ENCODE results near the gene TPSG1. TPM values are rescaled to one million over a fixed set of nuclear protein-coding genes. Genes with fewer than 3 reads are reported as not detected.

The TPSG1 gene
- total RNA-seq, 1 donor from 2014 or later: not detected

DNA sequence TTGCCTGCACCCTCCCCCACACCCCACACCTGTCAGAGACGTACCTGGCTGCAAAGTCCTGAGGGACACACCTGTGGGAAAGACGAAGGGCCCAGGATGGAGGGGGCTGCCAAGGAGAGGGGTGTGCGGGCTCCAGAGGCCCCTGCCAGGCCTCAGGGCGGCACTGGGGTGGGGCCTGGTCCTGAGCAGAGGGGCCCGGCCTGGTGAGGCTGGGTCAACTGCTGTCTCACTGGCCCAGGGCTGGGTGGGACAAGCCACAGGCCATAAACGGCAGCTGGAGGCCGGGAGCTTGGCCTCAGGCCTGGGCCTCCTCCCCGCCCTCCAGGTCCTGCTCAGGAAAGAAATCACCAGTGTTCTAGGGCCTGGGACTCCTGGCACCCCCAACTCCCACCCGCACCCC, 510 bp downstream of the TPSG1 start:
- H3K4me3 ChIP-seq: no peak overlapping the region
- no peak overlapping the region for H3K27ac ChIP-seq
- no peaks in the 10 kb centered on the region for H4K20me1 ChIP-seq (ENCODE audit: low read depth)
- H3K36me3 Mint-ChIP-seq: no peaks in the 10 kb centered on the region
- H2AFZ ChIP-seq (replicated peaks): no peak overlapping the region
- H3K4me3 Mint-ChIP-seq: no peak overlapping the region
- no peak overlapping the region for H3K9ac ChIP-seq
- no peak for DNase-seq (ENCODE audit: low spot score)
- no peaks in the 10 kb centered on the region for H3K36me3 ChIP-seq
- no peaks in the 10 kb centered on the region for H3K4me1 ChIP-seq
- no peak overlapping the region for H3K4me2 ChIP-seq
- no peaks in the 10 kb centered on the region for H3K4me1 Mint-ChIP-seq
- no peaks in the 10 kb centered on the region for H3K27me3 ChIP-seq
- H3K9me3 Mint-ChIP-seq: no peaks in the 10 kb centered on the region
- TF ChIP-seq EZH2 (IDR thresholded peaks at IDR 0.05) (no peak), EZH2phosphoT487 (IDR thresholded peaks at IDR 0.05) (no peak)
- TF ChIP-seq, protein P1, sequence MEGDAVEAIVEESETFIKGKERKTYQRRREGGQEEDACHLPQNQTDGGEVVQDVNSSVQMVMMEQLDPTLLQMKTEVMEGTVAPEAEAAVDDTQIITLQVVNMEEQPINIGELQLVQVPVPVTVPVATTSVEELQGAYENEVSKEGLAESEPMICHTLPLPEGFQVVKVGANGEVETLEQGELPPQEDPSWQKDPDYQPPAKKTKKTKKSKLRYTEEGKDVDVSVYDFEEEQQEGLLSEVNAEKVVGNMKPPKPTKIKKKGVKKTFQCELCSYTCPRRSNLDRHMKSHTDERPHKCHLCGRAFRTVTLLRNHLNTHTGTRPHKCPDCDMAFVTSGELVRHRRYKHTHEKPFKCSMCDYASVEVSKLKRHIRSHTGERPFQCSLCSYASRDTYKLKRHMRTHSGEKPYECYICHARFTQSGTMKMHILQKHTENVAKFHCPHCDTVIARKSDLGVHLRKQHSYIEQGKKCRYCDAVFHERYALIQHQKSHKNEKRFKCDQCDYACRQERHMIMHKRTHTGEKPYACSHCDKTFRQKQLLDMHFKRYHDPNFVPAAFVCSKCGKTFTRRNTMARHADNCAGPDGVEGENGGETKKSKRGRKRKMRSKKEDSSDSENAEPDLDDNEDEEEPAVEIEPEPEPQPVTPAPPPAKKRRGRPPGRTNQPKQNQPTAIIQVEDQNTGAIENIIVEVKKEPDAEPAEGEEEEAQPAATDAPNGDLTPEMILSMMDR (IDR thresholded peaks at IDR 0.05): no peak
- H3K79me2 ChIP-seq (ENCODE audit: low read depth): no peaks in the 10 kb centered on the region
- H3K27ac Mint-ChIP-seq: no peak overlapping the region
- H3K9me3 ChIP-seq (ENCODE audit: low read depth): no peaks in the 10 kb centered on the region
- no peaks in the 10 kb centered on the region for H3F3A ChIP-seq (ENCODE audit: low read depth)
- peaks cover 2% of the 10 kb centered on the region for H3K27me3 Mint-ChIP-seq (ENCODE audit: insufficient read depth, low read depth)

DNA sequence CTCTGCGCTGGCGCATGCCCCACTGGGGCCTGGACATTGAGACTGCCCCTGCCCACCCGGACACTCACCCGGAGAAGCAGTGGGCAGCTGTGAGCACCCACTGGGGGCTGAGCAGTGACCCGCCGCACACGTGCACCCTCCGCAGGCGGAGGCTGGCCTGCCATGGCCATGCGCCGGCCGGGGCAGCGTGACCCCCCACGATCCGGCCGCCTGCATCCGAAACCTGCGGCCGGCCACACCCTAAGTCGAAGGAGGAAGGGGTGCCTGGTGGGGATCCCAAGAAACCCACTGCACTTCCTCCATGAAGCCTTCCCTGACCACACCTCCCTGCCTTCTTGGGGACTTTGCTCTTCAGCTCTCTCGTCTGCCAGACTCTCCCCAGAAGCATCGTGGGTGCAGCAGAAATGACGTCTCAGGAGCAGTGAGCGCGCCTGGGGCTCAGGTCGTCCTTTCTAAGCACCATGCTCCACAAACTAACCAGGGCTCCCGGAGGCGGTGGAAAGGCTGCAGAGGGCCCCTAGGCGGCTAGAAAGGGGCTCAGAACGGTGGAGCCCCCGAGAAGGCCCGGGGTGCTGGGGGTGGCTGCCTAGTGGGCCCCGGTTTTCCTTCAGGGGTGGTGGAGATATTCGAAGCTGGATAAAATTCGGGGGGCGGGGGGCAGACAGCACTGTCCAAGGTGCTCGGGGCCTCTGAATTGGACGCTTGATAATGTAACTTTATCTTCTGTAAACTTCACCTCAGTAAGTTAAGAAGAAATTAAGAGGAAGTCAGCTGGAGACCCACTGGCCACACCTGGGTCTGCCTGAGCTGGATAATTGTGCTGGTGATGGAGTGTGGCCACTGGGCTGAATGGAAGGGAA, 1.5 kb downstream of the TPSG1 start:
- H3K4me1 Mint-ChIP-seq: no peaks in the 10 kb centered on the region
- DNase-seq (ENCODE audit: low spot score): no peak
- TF ChIP-seq, protein P1 (IDR thresholded peaks at IDR 0.05): no peak
- TF ChIP-seq EZH2phosphoT487 (IDR thresholded peaks at IDR 0.05) (no peak), EZH2 (IDR thresholded peaks at IDR 0.05) (no peak)
- Histone ChIP-seq H3F3A (ENCODE audit: low read depth) (no peaks in the 10 kb centered on the region), H3K4me2 (no peak overlapping the region), H3K27ac (no peak overlapping the region), H3K36me3 (no peaks in the 10 kb centered on the region), H2AFZ (replicated peaks) (no peak overlapping the region), H4K20me1 (ENCODE audit: low read depth) (no peaks in the 10 kb centered on the region), H3K4me1 (no peaks in the 10 kb centered on the region), H3K27me3 (no peaks in the 10 kb centered on the region), H3K9ac (no peak overlapping the region), H3K79me2 (ENCODE audit: low read depth) (no peaks in the 10 kb centered on the region), H3K4me3 (no peak overlapping the region), H3K9me3 (ENCODE audit: low read depth) (no peaks in the 10 kb centered on the region)
- no peak overlapping the region for H3K4me3 Mint-ChIP-seq
- peak overlapping the region; percentile 89 for H3K27ac Mint-ChIP-seq
- peaks cover 2% of the 10 kb centered on the region for H3K27me3 Mint-ChIP-seq (ENCODE audit: insufficient read depth, low read depth)
- H3K9me3 Mint-ChIP-seq: no peaks in the 10 kb centered on the region
- no peaks in the 10 kb centered on the region for H3K36me3 Mint-ChIP-seq

DNA sequence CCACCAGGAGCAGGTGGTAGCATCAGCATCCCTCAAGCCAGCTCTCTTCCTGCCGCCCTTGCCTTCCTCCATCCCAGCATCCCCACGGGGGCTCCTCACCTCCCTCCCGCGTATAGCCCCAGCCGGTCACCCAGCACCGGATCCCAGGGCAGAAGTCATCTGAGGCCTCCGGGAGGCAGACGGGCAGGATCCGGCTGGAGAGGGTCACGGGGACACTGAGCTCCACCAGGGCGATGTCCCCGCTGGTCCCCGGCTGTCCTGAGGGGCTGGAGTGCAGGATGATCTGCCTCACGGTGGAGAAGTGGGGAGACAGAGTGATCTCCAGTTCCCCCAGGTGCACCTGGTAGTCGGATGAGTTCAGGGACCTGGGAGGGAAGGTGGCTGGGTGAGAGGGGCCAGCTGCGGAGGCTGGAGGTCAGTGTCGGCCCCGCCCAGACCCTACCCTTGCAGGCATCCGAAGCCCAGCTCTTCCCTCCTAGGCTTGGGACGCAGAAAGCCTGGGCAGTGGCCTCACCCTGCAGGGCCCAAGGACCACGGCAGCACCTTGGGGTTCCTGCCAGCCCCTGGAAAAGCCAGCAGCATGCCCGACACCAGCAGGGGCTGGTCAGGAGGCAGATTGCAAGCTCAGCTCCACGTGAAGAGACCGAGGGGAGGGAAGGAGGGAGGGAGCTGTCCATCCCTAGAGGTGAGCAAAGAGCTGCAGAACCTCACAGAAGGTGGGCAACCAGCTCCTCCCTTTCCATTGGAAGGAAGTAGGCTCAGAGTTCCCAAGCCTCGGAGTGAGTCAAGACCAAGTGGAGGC, 2.3 kb downstream of the TPSG1 start:
- Histone ChIP-seq H3K9me3 (ENCODE audit: low read depth) (no peaks in the 10 kb centered on the region), H3K27ac (no peak overlapping the region), H2AFZ (replicated peaks) (no peak overlapping the region), H3K79me2 (ENCODE audit: low read depth) (no peaks in the 10 kb centered on the region), H3K9ac (no peak overlapping the region), H3K4me2 (no peak overlapping the region), H3F3A (ENCODE audit: low read depth) (no peaks in the 10 kb centered on the region), H4K20me1 (ENCODE audit: low read depth) (no peaks in the 10 kb centered on the region), H3K27me3 (no peaks in the 10 kb centered on the region), H3K4me3 (no peak overlapping the region), H3K4me1 (no peaks in the 10 kb centered on the region), H3K36me3 (no peaks in the 10 kb centered on the region)
- H3K27ac Mint-ChIP-seq: no peak overlapping the region
- no peaks in the 10 kb centered on the region for H3K4me1 Mint-ChIP-seq
- H3K36me3 Mint-ChIP-seq: no peaks in the 10 kb centered on the region
- no peak for DNase-seq (ENCODE audit: low spot score)
- no peak overlapping the region for H3K4me3 Mint-ChIP-seq
- TF ChIP-seq, protein P1 (IDR thresholded peaks at IDR 0.05): no peak
- TF ChIP-seq EZH2phosphoT487 (IDR thresholded peaks at IDR 0.05) (no peak), EZH2 (IDR thresholded peaks at IDR 0.05) (no peak)
- H3K9me3 Mint-ChIP-seq: no peaks in the 10 kb centered on the region
- H3K27me3 Mint-ChIP-seq (ENCODE audit: insufficient read depth, low read depth): peaks cover 2% of the 10 kb centered on the region

All from neural progenitor cell (in vitro differentiated cells).